ENCODE data around the gene WFDC10A. TPM values are rescaled to one million over a fixed set of nuclear protein-coding genes. Genes with fewer than 3 reads are reported as not detected.
A peak's percentile ranks its signal among the peaks of the same experiment; 100 is the strongest.

Gene WFDC10A
- total RNA-seq, 1 donor from 2014 or later: not detected

- H3K27ac Mint-ChIP-seq: no peak overlapping the region
- no peaks in the 10 kb centered on the region for H3K36me3 Mint-ChIP-seq (ENCODE audit: insufficient read depth)
- no peak for DNase-seq (ENCODE audit: low spot score, unreplicated experiment)
- peaks cover 12% of the 10 kb centered on the region for H3K9me3 Mint-ChIP-seq (ENCODE audit: low read depth)
- peaks cover 21% of the 10 kb centered on the region for H3K27me3 Mint-ChIP-seq
- H3K4me1 Mint-ChIP-seq (ENCODE audit: low read depth): no peaks in the 10 kb centered on the region
- no peak overlapping the region for H3K4me3 Mint-ChIP-seq (ENCODE audit: low read depth)
- no peak for TF ChIP-seq CTCF (IDR thresholded peaks at IDR 0.05; ENCODE audit: unreplicated experiment)
Measured at GRCh38 chr20:45589725-45590124, 39.8 kb upstream of the WFDC10A start.

- peaks cover 23% of the 10 kb centered on the region for H3K27me3 Mint-ChIP-seq
- no peaks in the 10 kb centered on the region for H3K36me3 Mint-ChIP-seq (ENCODE audit: insufficient read depth)
- H3K9me3 Mint-ChIP-seq (ENCODE audit: low read depth): peaks cover 12% of the 10 kb centered on the region
- H3K4me3 Mint-ChIP-seq (ENCODE audit: low read depth): no peak overlapping the region
- H3K4me1 Mint-ChIP-seq (ENCODE audit: low read depth): no peaks in the 10 kb centered on the region
- H3K27ac Mint-ChIP-seq: no peak overlapping the region
- DNase-seq (ENCODE audit: low spot score, unreplicated experiment): no peak
- TF ChIP-seq CTCF (IDR thresholded peaks at IDR 0.05; ENCODE audit: unreplicated experiment): peak; percentile 64
Measured at GRCh38 chr20:45592574-45593189, 36.9 kb upstream of the WFDC10A start.

- Mint-ChIP-seq H3K9me3 (ENCODE audit: low read depth) (peaks cover 12% of the 10 kb centered on the region), H3K4me1 (ENCODE audit: low read depth) (no peaks in the 10 kb centered on the region), H3K27me3 (peaks cover 22% of the 10 kb centered on the region), H3K36me3 (ENCODE audit: insufficient read depth) (no peaks in the 10 kb centered on the region), H3K4me3 (ENCODE audit: low read depth) (no peak overlapping the region), H3K27ac (no peak overlapping the region)
- no peak for TF ChIP-seq CTCF (IDR thresholded peaks at IDR 0.05; ENCODE audit: unreplicated experiment)
- no peak for DNase-seq (ENCODE audit: low spot score, unreplicated experiment)
Measured at GRCh38 chr20:45593498-45593897, 36.0 kb upstream of the WFDC10A start.

GRCh38 chr20:45595235-45595634 lies 34.3 kb upstream of the WFDC10A start:
- Mint-ChIP-seq H3K36me3 (ENCODE audit: insufficient read depth) (no peaks in the 10 kb centered on the region), H3K9me3 (ENCODE audit: low read depth) (peaks cover 4% of the 10 kb centered on the region), H3K27me3 (peaks cover 14% of the 10 kb centered on the region), H3K4me3 (ENCODE audit: low read depth) (no peak overlapping the region), H3K4me1 (ENCODE audit: low read depth) (no peaks in the 10 kb centered on the region), H3K27ac (no peak overlapping the region)
- TF ChIP-seq CTCF (IDR thresholded peaks at IDR 0.05; ENCODE audit: unreplicated experiment): no peak
- no peak for DNase-seq (ENCODE audit: low spot score, unreplicated experiment)

GRCh38 chr20:45607810-45608209 lies 21.7 kb upstream of the WFDC10A start:
- H3K9me3 Mint-ChIP-seq (ENCODE audit: low read depth): peaks cover 17% of the 10 kb centered on the region
- no peaks in the 10 kb centered on the region for H3K4me1 Mint-ChIP-seq (ENCODE audit: low read depth)
- H3K27ac Mint-ChIP-seq: no peak overlapping the region
- H3K27me3 Mint-ChIP-seq: no peaks in the 10 kb centered on the region
- no peak for TF ChIP-seq CTCF (IDR thresholded peaks at IDR 0.05; ENCODE audit: unreplicated experiment)
- H3K4me3 Mint-ChIP-seq (ENCODE audit: low read depth): no peak overlapping the region
- H3K36me3 Mint-ChIP-seq (ENCODE audit: insufficient read depth): no peaks in the 10 kb centered on the region
- DNase-seq (ENCODE audit: low spot score, unreplicated experiment): no peak

Data from progenitor cell of endocrine pancreas (in vitro differentiated cells).